ENCODE data around the gene GRAMD4. TPM values are rescaled to one million over a fixed set of nuclear protein-coding genes. Genes with fewer than 3 reads are reported as not detected.

GRAMD4 gene
- total RNA-seq, 1 experiment from 2014 or later = 29.0 TPM

DNA sequence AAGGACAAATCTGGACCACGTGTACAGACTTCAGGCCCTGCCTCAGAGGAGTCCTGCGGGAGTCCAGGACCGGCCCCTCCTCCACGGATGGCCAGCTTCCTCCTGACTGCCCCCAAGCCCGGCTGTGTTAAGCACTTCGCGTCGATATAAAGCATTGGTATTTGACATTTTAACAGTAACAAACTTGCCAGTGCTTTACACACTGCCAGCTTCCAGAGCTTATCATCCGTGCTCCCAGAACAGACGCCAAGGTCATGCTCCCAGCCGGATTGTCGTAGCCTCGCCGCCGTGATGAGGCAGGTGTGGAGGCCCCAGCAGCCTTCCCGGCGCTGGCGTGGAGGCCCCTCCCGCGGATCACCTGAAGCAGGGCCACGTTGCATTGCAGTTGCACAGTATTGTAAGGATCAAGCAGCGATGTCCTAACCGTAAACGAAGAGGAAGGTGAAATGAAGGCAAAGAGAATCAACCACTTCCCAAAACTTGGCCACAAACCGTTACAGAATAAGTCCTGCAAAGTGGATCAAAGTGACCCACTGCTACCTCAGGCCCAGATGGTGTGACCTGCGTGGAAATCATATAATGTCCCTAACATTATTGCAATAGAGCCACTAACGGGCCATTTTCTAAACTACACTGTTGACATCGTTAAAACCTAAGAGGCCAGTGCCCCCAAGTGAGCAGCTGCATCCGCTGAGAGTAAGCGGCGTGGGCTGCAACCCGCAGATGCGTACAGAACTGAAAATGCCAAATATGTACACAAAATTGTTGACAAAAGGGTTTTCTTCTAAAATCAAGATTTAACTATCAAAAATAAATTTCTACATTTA is 66.2 kb downstream of the GRAMD4 start:
- Histone ChIP-seq H3K4me2 (ENCODE audit: low read depth, low read length, poor library complexity, severe bottlenecking) (no peak overlapping the region), H3K4me3 (ENCODE audit: low read length) (no peak overlapping the region), H3K4me1 (ENCODE audit: low read length) (peaks cover 43% of the 10 kb centered on the region), H3K9me3 (ENCODE audit: low read length) (no peaks in the 10 kb centered on the region), H3K9ac (ENCODE audit: low read length) (no peak overlapping the region), H3K27ac (ENCODE audit: low read length) (no peak overlapping the region), H4K20me1 (ENCODE audit: insufficient read depth, low read depth, low read length) (no peaks in the 10 kb centered on the region; the same call in 1 of the 2 replicates), H2AFZ (ENCODE audit: low read length) (no peak overlapping the region), H3K36me3 (ENCODE audit: insufficient read depth, low read length) (peaks cover 14% of the 10 kb centered on the region; the same call in 1 of the 2 replicates), H3K27me3 (ENCODE audit: low read length) (no peaks in the 10 kb centered on the region), H3K79me2 (ENCODE audit: low read length) (no peaks in the 10 kb centered on the region), H3K9me2 (replicated peaks; ENCODE audit: insufficient read depth, low read length) (no peaks in the 10 kb centered on the region)
- DNase-seq = no peak

DNA sequence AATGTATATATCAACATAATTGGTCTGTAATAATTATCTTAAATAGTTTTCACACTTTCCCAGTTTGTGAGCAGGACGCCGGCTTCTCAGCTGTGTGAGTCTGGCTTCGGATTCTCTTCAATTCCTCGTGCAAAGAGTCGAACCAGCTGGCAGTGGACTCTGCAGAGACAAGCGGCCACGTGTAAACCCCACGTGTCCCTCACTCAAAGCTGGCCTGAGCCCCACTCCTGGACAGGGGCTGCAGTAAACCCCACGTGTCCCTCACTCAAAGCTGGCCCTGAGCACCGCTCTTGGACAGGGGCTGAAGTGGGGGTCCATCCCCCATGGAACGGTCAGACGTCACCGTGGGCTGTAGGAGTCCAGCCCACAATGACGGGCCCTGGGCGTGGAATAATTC is 66.9 kb downstream of the GRAMD4 start:
- no peak for DNase-seq
- Histone ChIP-seq H3K4me3 (ENCODE audit: low read length) (no peak overlapping the region), H3K4me2 (ENCODE audit: low read depth, low read length, poor library complexity, severe bottlenecking) (no peak overlapping the region), H3K9ac (ENCODE audit: low read length) (no peak overlapping the region), H3K27me3 (ENCODE audit: low read length) (no peaks in the 10 kb centered on the region), H3K27ac (ENCODE audit: low read length) (no peak overlapping the region), H3K9me3 (ENCODE audit: low read length) (no peaks in the 10 kb centered on the region), H3K4me1 (ENCODE audit: low read length) (peaks cover 38% of the 10 kb centered on the region), H3K36me3 (ENCODE audit: insufficient read depth, low read length) (peaks cover 17% of the 10 kb centered on the region), H4K20me1 (ENCODE audit: insufficient read depth, low read depth, low read length) (no peaks in the 10 kb centered on the region; the same call in 1 of the 2 replicates), H3K9me2 (replicated peaks; ENCODE audit: insufficient read depth, low read length) (no peaks in the 10 kb centered on the region), H3K79me2 (ENCODE audit: low read length) (no peaks in the 10 kb centered on the region), H2AFZ (ENCODE audit: low read length) (no peak overlapping the region)

DNA sequence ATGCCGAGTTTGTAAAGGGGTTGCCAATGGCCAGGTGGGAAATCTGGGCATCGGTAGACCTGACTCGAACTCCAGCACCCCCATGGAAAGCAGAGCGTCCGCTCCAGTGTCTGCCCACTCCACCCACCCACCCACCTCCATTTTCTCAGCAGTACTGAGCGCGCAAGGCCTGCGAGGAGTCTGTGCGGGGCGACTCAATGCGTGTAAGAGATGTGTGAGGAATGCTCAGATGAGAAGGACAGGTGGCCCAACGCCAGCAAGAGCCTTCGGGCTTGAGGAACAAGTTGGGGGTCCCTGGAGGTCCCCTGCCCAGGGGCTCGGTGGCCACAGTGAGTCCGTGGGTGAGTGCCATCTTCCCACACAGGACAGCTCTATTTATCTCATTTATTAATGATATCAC is 67.3 kb downstream of the GRAMD4 start:
- H2AFZ ChIP-seq (ENCODE audit: low read length) = no peak overlapping the region
- peaks cover 38% of the 10 kb centered on the region for H3K4me1 ChIP-seq (ENCODE audit: low read length)
- H3K36me3 ChIP-seq (ENCODE audit: insufficient read depth, low read length) = peaks cover 17% of the 10 kb centered on the region
- no peak for DNase-seq
- no peaks in the 10 kb centered on the region for H3K79me2 ChIP-seq (ENCODE audit: low read length)
- H3K27me3 ChIP-seq (ENCODE audit: low read length) = no peaks in the 10 kb centered on the region
- H3K9me2 ChIP-seq (replicated peaks; ENCODE audit: insufficient read depth, low read length) = no peaks in the 10 kb centered on the region
- H3K27ac ChIP-seq (ENCODE audit: low read length) = no peak overlapping the region
- H3K9ac ChIP-seq (ENCODE audit: low read length) = no peak overlapping the region
- H4K20me1 ChIP-seq (ENCODE audit: insufficient read depth, low read depth, low read length) = no peaks in the 10 kb centered on the region; the same call in 1 of the 2 replicates
- no peaks in the 10 kb centered on the region for H3K9me3 ChIP-seq (ENCODE audit: low read length)
- H3K4me3 ChIP-seq (ENCODE audit: low read length) = no peak overlapping the region
- H3K4me2 ChIP-seq (ENCODE audit: low read depth, low read length, poor library complexity, severe bottlenecking) = no peak overlapping the region

DNA sequence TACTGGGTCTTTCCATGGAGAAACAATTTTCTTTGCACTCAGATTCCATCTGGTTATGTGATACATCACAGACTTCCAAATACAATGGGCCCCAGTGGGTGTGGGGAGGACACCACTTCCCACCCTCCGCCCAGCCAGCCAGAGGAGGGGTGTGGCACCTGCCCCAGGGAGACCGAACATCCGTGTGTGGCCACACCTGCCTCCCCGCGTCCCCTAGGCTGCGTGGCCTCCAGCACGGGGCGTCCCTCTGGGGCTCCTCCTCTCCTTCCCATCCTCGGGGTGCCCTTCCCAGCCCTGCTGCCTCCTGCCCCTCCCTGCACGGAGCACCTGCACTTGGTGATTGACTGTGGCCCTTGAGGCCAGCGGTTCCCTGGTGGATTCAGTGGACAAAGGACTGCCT is 68.8 kb downstream of the GRAMD4 start:
- Histone ChIP-seq H3K4me1 (ENCODE audit: low read length) (peaks cover 34% of the 10 kb centered on the region), H3K27me3 (ENCODE audit: low read length) (no peaks in the 10 kb centered on the region), H3K4me3 (ENCODE audit: low read length) (no peak overlapping the region), H3K27ac (ENCODE audit: low read length) (no peak overlapping the region), H2AFZ (ENCODE audit: low read length) (no peak overlapping the region), H4K20me1 (ENCODE audit: insufficient read depth, low read depth, low read length) (no peaks in the 10 kb centered on the region; the same call in 1 of the 2 replicates), H3K9me3 (ENCODE audit: low read length) (no peaks in the 10 kb centered on the region), H3K9ac (ENCODE audit: low read length) (no peak overlapping the region), H3K4me2 (ENCODE audit: low read depth, low read length, poor library complexity, severe bottlenecking) (no peak overlapping the region), H3K36me3 (ENCODE audit: insufficient read depth, low read length) (peaks cover 17% of the 10 kb centered on the region), H3K9me2 (replicated peaks; ENCODE audit: insufficient read depth, low read length) (no peaks in the 10 kb centered on the region), H3K79me2 (ENCODE audit: low read length) (no peaks in the 10 kb centered on the region)
- no peak for DNase-seq

DNA sequence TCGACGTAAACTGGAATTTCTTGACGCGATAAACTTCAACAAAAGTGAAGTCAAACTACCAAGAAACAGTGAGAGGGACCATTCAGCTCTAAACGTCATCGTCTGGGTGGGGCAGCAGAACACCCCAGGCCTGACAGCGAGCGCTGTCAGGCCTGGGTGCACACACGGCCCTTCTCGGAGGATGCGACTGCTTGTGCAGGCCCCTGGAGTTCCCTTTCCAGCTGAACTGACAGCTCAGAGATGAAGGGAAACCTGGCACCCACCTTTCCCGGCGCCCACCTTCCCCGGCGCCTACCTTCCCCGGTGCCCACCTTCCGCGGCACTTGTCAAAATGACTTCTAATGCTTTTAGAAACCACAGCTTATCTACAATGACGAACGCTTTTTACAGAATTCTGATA is 70.0 kb downstream of the GRAMD4 start:
- DNase-seq = no peak
- Histone ChIP-seq H3K4me1 (ENCODE audit: low read length) (peaks cover 24% of the 10 kb centered on the region), H3K27me3 (ENCODE audit: low read length) (no peaks in the 10 kb centered on the region), H2AFZ (ENCODE audit: low read length) (no peak overlapping the region), H3K79me2 (ENCODE audit: low read length) (no peaks in the 10 kb centered on the region), H3K36me3 (ENCODE audit: insufficient read depth, low read length) (peaks cover 17% of the 10 kb centered on the region), H3K9ac (ENCODE audit: low read length) (no peak overlapping the region), H3K4me3 (ENCODE audit: low read length) (no peak overlapping the region), H3K27ac (ENCODE audit: low read length) (no peak overlapping the region), H4K20me1 (ENCODE audit: insufficient read depth, low read depth, low read length) (no peaks in the 10 kb centered on the region; the same call in 1 of the 2 replicates), H3K9me3 (ENCODE audit: low read length) (no peaks in the 10 kb centered on the region), H3K4me2 (ENCODE audit: low read depth, low read length, poor library complexity, severe bottlenecking) (no peak overlapping the region), H3K9me2 (replicated peaks; ENCODE audit: insufficient read depth, low read length) (no peaks in the 10 kb centered on the region)

DNA sequence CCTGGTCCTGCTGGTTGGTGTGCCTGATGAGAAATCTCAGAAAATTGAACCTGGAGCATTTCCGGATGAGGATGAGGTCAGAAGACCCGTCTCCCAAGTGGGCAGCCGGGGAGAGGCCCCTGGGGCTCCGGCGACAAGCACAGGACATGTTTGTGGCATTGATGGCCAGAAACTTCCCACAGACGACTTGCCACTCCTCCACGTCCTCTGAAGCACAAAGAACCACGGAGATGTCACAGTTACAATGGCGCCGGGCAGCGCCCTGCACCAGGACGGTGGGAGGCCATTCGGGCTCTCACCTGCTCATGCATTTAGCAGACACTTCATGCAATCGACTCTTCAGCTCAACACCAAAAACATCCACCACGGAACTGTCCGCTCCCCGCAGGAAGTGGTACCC is 71.4 kb downstream of the GRAMD4 start:
- Histone ChIP-seq H2AFZ (ENCODE audit: low read length) (no peak overlapping the region), H3K4me3 (ENCODE audit: low read length) (no peak overlapping the region), H4K20me1 (ENCODE audit: insufficient read depth, low read depth, low read length) (no peaks in the 10 kb centered on the region), H3K27ac (ENCODE audit: low read length) (no peak overlapping the region), H3K27me3 (ENCODE audit: low read length) (no peaks in the 10 kb centered on the region), H3K9me2 (replicated peaks; ENCODE audit: insufficient read depth, low read length) (no peaks in the 10 kb centered on the region), H3K36me3 (ENCODE audit: insufficient read depth, low read length) (peaks cover 14% of the 10 kb centered on the region), H3K79me2 (ENCODE audit: low read length) (no peaks in the 10 kb centered on the region), H3K9ac (ENCODE audit: low read length) (no peak overlapping the region), H3K4me2 (ENCODE audit: low read depth, low read length, poor library complexity, severe bottlenecking) (no peak overlapping the region), H3K4me1 (ENCODE audit: low read length) (peaks cover 15% of the 10 kb centered on the region; the same call in 1 of the 2 replicates), H3K9me3 (ENCODE audit: low read length) (no peaks in the 10 kb centered on the region)
- DNase-seq = no peak

DNA sequence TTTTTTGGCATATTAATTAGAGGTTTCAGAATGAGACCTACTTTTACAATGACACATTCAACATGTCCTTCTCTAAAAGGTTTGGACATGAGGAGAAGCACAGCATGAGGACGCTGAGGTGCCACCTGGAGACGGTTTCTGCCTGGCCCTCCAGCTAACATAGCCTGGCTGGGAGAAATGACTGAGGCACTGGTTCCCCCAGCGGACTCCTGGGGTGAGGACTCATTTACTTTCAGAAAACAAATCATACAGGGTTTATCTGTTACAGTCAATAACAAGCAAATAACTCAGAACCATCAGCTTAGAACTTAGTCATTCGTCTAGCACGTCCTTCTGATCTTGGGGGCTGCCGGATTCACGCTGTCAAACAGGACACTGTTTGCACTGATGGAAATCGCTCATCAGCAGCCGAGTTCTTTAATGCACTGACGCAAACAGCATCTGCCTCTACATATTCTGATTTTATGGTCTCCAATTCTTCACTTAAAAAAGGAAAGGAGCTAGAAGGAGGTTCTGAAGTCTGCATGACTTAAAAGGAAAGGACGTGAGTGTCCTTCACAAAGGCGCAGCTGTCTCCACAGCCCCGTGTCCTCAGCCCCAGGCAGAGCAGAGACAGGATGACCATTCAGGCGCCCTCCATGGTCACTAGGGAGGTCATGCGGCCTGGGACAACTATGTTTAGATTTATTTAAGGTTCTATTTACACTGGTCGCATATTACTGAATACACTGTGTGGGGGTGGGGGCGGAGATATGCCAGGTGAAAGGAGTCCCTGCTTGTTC is 73.6 kb downstream of the GRAMD4 start:
- no peak for DNase-seq
- peaks cover 15% of the 10 kb centered on the region; the same call in 1 of the 2 replicates for H3K4me1 ChIP-seq (ENCODE audit: low read length)
- no peak overlapping the region for H3K4me3 ChIP-seq (ENCODE audit: low read length)
- no peak overlapping the region for H2AFZ ChIP-seq (ENCODE audit: low read length)
- H3K9me2 ChIP-seq (replicated peaks; ENCODE audit: insufficient read depth, low read length) = no peaks in the 10 kb centered on the region
- no peak overlapping the region for H3K4me2 ChIP-seq (ENCODE audit: low read depth, low read length, poor library complexity, severe bottlenecking)
- H3K9ac ChIP-seq (ENCODE audit: low read length) = no peak overlapping the region
- no peaks in the 10 kb centered on the region for H3K27me3 ChIP-seq (ENCODE audit: low read length)
- H3K27ac ChIP-seq (ENCODE audit: low read length) = no peak overlapping the region
- H3K36me3 ChIP-seq (ENCODE audit: insufficient read depth, low read length) = peaks cover 16% of the 10 kb centered on the region
- H3K9me3 ChIP-seq (ENCODE audit: low read length) = no peaks in the 10 kb centered on the region
- H3K79me2 ChIP-seq (ENCODE audit: low read length) = no peaks in the 10 kb centered on the region
- H4K20me1 ChIP-seq (ENCODE audit: insufficient read depth, low read depth, low read length) = no peaks in the 10 kb centered on the region
